Measurements from ENCODE around the gene DCC.
A peak's percentile ranks its signal among the peaks of the same experiment; 100 is the strongest.

The DCC gene

GRCh38 chr18:52617931-52618330 lies 277.9 kb downstream of the DCC start:
- TF ChIP-seq POLR2A (IDR thresholded peaks at IDR 0.05; ENCODE audit: low read length) (no peak), GATA1 (IDR thresholded peaks at IDR 0.05; ENCODE audit: low read depth, low read length) (no peak)
- DNase-seq, result no peak

GRCh38 chr18:52620926-52621439 lies 281.0 kb downstream of the DCC start:
- TF ChIP-seq POLR2A (IDR thresholded peaks at IDR 0.05; ENCODE audit: low read length) (no peak), GATA1 (IDR thresholded peaks at IDR 0.05; ENCODE audit: low read depth, low read length) (no peak)
- DNase-seq, result no peak

- no peak for DNase-seq
- no peak for TF ChIP-seq POLR2A (IDR thresholded peaks at IDR 0.05; ENCODE audit: low read length)
Measured at GRCh38 chr18:52624702-52625101, 284.7 kb downstream of the DCC start.

GRCh38 chr18:52636536-52636935 lies 296.5 kb downstream of the DCC start:
- no peak for DNase-seq
- TF ChIP-seq POLR2A (IDR thresholded peaks at IDR 0.05; ENCODE audit: low read length) (no peak), GATA1 (IDR thresholded peaks at IDR 0.05; ENCODE audit: low read depth, low read length) (no peak)

GRCh38 chr18:52648201-52648600 lies 308.2 kb downstream of the DCC start:
- TF ChIP-seq GATA1 (IDR thresholded peaks at IDR 0.05; ENCODE audit: low read depth, low read length) (no peak), POLR2A (IDR thresholded peaks at IDR 0.05; ENCODE audit: low read length) (no peak)
- DNase-seq, result no peak

- no peak for DNase-seq
- TF ChIP-seq POLR2A (IDR thresholded peaks at IDR 0.05; ENCODE audit: low read length) (no peak), GATA1 (IDR thresholded peaks at IDR 0.05; ENCODE audit: low read depth, low read length) (no peak)
Measured at GRCh38 chr18:52652391-52652790, 312.4 kb downstream of the DCC start.

- no peak for TF ChIP-seq GATA1 (IDR thresholded peaks at IDR 0.05; ENCODE audit: low read depth, low read length)
- no peak for TF ChIP-seq POLR2A (IDR thresholded peaks at IDR 0.05; ENCODE audit: low read length)
- DNase-seq, result no peak
Measured at GRCh38 chr18:52657043-52657805, 317.2 kb downstream of the DCC start.

GRCh38 chr18:52667463-52668065 lies 327.6 kb downstream of the DCC start:
- DNase-seq, result no peak
- TF ChIP-seq POLR2A (IDR thresholded peaks at IDR 0.05; ENCODE audit: low read length) (no peak), GATA1 (IDR thresholded peaks at IDR 0.05; ENCODE audit: low read depth, low read length) (no peak)

GRCh38 chr18:52670896-52671295 lies 330.9 kb downstream of the DCC start:
- no peak for TF ChIP-seq POLR2A (IDR thresholded peaks at IDR 0.05; ENCODE audit: low read length)
- TF ChIP-seq GATA1 (IDR thresholded peaks at IDR 0.05; ENCODE audit: low read depth, low read length), result no peak
- peak in 1 of 2 experiments; percentile 11 for DNase-seq

GRCh38 chr18:52678034-52678433 lies 338.0 kb downstream of the DCC start:
- DNase-seq, result no peak
- TF ChIP-seq POLR2A (IDR thresholded peaks at IDR 0.05; ENCODE audit: low read length) (no peak), GATA1 (IDR thresholded peaks at IDR 0.05; ENCODE audit: low read depth, low read length) (no peak)

GRCh38 chr18:52678551-52678950 lies 338.6 kb downstream of the DCC start:
- TF ChIP-seq POLR2A (IDR thresholded peaks at IDR 0.05; ENCODE audit: low read length) (no peak), GATA1 (IDR thresholded peaks at IDR 0.05; ENCODE audit: low read depth, low read length) (no peak)
- DNase-seq, result no peak

GRCh38 chr18:52679354-52679753 lies 339.4 kb downstream of the DCC start:
- no peak for DNase-seq
- TF ChIP-seq GATA1 (IDR thresholded peaks at IDR 0.05; ENCODE audit: low read depth, low read length), result no peak
- no peak for TF ChIP-seq POLR2A (IDR thresholded peaks at IDR 0.05; ENCODE audit: low read length)

GRCh38 chr18:52682260-52682659 lies 342.3 kb downstream of the DCC start:
- TF ChIP-seq POLR2A (IDR thresholded peaks at IDR 0.05; ENCODE audit: low read length), result no peak
- no peak for TF ChIP-seq GATA1 (IDR thresholded peaks at IDR 0.05; ENCODE audit: low read depth, low read length)
- no peak for DNase-seq

GRCh38 chr18:52685316-52685715 lies 345.3 kb downstream of the DCC start:
- no peak for TF ChIP-seq GATA1 (IDR thresholded peaks at IDR 0.05; ENCODE audit: low read depth, low read length)
- TF ChIP-seq POLR2A (IDR thresholded peaks at IDR 0.05; ENCODE audit: low read length), result no peak
- no peak for DNase-seq

GRCh38 chr18:52691841-52692240 lies 351.8 kb downstream of the DCC start:
- TF ChIP-seq POLR2A (IDR thresholded peaks at IDR 0.05; ENCODE audit: low read length) (no peak), GATA1 (IDR thresholded peaks at IDR 0.05; ENCODE audit: low read depth, low read length) (no peak)
- DNase-seq, result no peak
